ENCODE measurements around the gene KCNQ1.

- no peak for TF ChIP-seq CTCF (conservative IDR thresholded peaks at IDR 0.05)
- TF ChIP-seq EZH2 (IDR thresholded peaks at IDR 0.05; ENCODE audit: low read depth) = no peak
Observed at GRCh38 chr11:2444821-2445745, at the start of gene KCNQ1.
